ENCODE measurements around the gene CD48. TPM values are rescaled to one million over a fixed set of nuclear protein-coding genes. Genes with fewer than 3 reads are reported as not detected.

Gene CD48
- total and polyA plus RNA-seq, 2 of the 4 experiments (the other 2 are of a cell fraction) = not detected

- Histone ChIP-seq H2BK20ac (ENCODE audit: low read depth, low read length) (no peak overlapping the region), H3K9me1 (ENCODE audit: insufficient read depth, low read length) (no peaks in the 10 kb centered on the region), H4K8ac (ENCODE audit: low read depth in 2 of 2, low read length in 2 of 2) (no peak overlapping the region), H3K4ac (ENCODE audit: low read depth, low read length) (no peak overlapping the region), H3K4me3 (ENCODE audit: insufficient read depth, low read depth, low read length) (no peak overlapping the region), H3K79me1 (ENCODE audit: low read depth in 1 of 2, low read length in 2 of 2) (no peaks in the 10 kb centered on the region), H3K4me1 (ENCODE audit: control insufficient read depth, insufficient read depth, low read length) (no peaks in the 10 kb centered on the region), H2BK120ac (ENCODE audit: low read depth, low read length) (no peak overlapping the region), H2BK15ac (ENCODE audit: low read depth, low read length) (no peak overlapping the region), H3K23ac (ENCODE audit: low read depth, low read length) (no peak overlapping the region), H3K4me2 (ENCODE audit: low read depth, low read length) (no peak overlapping the region), H3K27ac (ENCODE audit: insufficient read depth, low read length) (no peak overlapping the region), H2AK9ac (replicated peaks; ENCODE audit: low read depth, low read length, poor library complexity) (no peak overlapping the region), H4K91ac (ENCODE audit: insufficient read depth, low read depth, low read length) (no peak overlapping the region), H4K20me1 (ENCODE audit: insufficient read depth, low read length) (no peaks in the 10 kb centered on the region), H3K9ac (ENCODE audit: low read depth, low read length) (no peak overlapping the region), H3K18ac (ENCODE audit: low read depth, low read length) (no peak overlapping the region), H2AFZ (replicated peaks; ENCODE audit: low read length, poor library complexity) (no peak overlapping the region), H3K56ac (ENCODE audit: extremely low read depth, insufficient read depth, low read length) (no peak overlapping the region), H3K9me3 (ENCODE audit: control insufficient read depth, insufficient read depth, low read length) (no peaks in the 10 kb centered on the region), H3K14ac (replicated peaks; ENCODE audit: low read depth, low read length) (no peak overlapping the region), H2AK5ac (ENCODE audit: low read depth, low read length) (no peak overlapping the region), H3K36me3 (ENCODE audit: control insufficient read depth, insufficient read depth, low read length) (no peaks in the 10 kb centered on the region), H3K27me3 (ENCODE audit: control insufficient read depth, insufficient read depth, low read length) (no peaks in the 10 kb centered on the region; the same call in 1 of the 2 replicates), H4K5ac (ENCODE audit: low read depth, low read length) (no peak overlapping the region), H2BK5ac (ENCODE audit: low read depth, low read length, poor library complexity, severe bottlenecking) (no peak overlapping the region)
- ATAC-seq (ENCODE audit: low read depth) = no peak
- no peak for DNase-seq
- ChIA-PET POLR2A (ENCODE audit: unreplicated experiment) (no interaction called here), CTCF (interaction anchor here (1.1 kb wide), 1 partner anchor 21 kb away, joined by 3 read pairs; no protein-coding TSS in a partner anchor)
- BruUV-seq (replicated peaks) = no TSS peak
- TF ChIP-seq SMC3 (IDR thresholded peaks at IDR 0.05; ENCODE audit: low read depth, low read length) (no peak), RAD21 (IDR thresholded peaks at IDR 0.05; ENCODE audit: low read length) (no peak), ELK1 (IDR thresholded peaks at IDR 0.05; ENCODE audit: borderline replicate concordance, low read depth, low read length) (no peak), USF2 (IDR thresholded peaks at IDR 0.05; ENCODE audit: low read depth, low read length) (no peak), CTCF (conservative IDR thresholded peaks at IDR 0.05; ENCODE audit: low read depth, low read length) (no peak)
- WGBS, 2 experiments (ENCODE audit: extremely low coverage in 2 of 2, insufficient read length in 1 of 2) = no CpG with 5 or more reads among the region's 7 CpGs
- in situ Hi-C loops (cut with MboI; ENCODE audit: low sequenced_read_pairs) (no loop called here), dilution Hi-C loops (cut with HindIII; ENCODE audit: low sequenced_read_pairs, unreplicated experiment) (no loop called here), intact Hi-C loops (cut with micrococcal nuclease) (no loop called here)
Observed at GRCh38 chr1:160746836-160747500, 35.3 kb upstream of the CD48 start.
